Measurements from ENCODE around the gene TTC34.
A peak's percentile ranks its signal among the peaks of the same experiment; 100 is the strongest.

Gene TTC34

GRCh38 chr1:2610036-2610959 lies 191.2 kb downstream of the TTC34 start:
- no peak for TF ChIP-seq CTCF (IDR thresholded peaks at IDR 0.05)
- Histone ChIP-seq H3K4me1 (ENCODE audit: control insufficient read depth in 1 of 2, insufficient read depth in 1 of 2, low read depth in 1 of 2, low read length in 1 of 2) (no peaks in the 10 kb centered on the region), H3K27me3 (peaks cover 17% of the 10 kb centered on the region), H3K9me3 (no peaks in the 10 kb centered on the region), H3K36me3 (no peaks in the 10 kb centered on the region), H3K4me3 (ENCODE audit: low read depth in 1 of 2, low read length in 1 of 2) (peak overlapping the region in 1 of 2 experiments; percentile 25), H3K27ac (no peak overlapping the region)

- Histone ChIP-seq H3K4me3 (ENCODE audit: low read depth in 1 of 2, low read length in 1 of 2) (no peak overlapping the region), H3K27ac (no peak overlapping the region), H3K27me3 (peaks cover 17% of the 10 kb centered on the region), H3K9me3 (no peaks in the 10 kb centered on the region), H3K4me1 (ENCODE audit: control insufficient read depth in 1 of 2, insufficient read depth in 1 of 2, low read depth in 1 of 2, low read length in 1 of 2) (no peaks in the 10 kb centered on the region), H3K36me3 (no peaks in the 10 kb centered on the region)
- TF ChIP-seq CTCF (IDR thresholded peaks at IDR 0.05) = no peak
Measured at GRCh38 chr1:2609319-2610035, 192.0 kb downstream of the TTC34 start.

GRCh38 chr1:2607641-2608091 lies 193.8 kb downstream of the TTC34 start:
- no peak for TF ChIP-seq CTCF (IDR thresholded peaks at IDR 0.05)

GRCh38 chr1:2606881-2607621 lies 194.4 kb downstream of the TTC34 start:
- peaks cover 18% of the 10 kb centered on the region for H3K27me3 ChIP-seq
- no peak overlapping the region for H3K4me3 ChIP-seq (ENCODE audit: low read depth in 1 of 2, low read length in 1 of 2)
- TF ChIP-seq CTCF (IDR thresholded peaks at IDR 0.05) = no peak

More at GRCh38 chr1:2607641-2608091, 193.8 kb downstream of the TTC34 start:
- Histone ChIP-seq H3K4me1 (ENCODE audit: control insufficient read depth in 1 of 2, insufficient read depth in 1 of 2, low read depth in 1 of 2, low read length in 1 of 2) (no peaks in the 10 kb centered on the region), H3K36me3 (no peaks in the 10 kb centered on the region), H3K27ac (no peak overlapping the region), H3K9me3 (no peaks in the 10 kb centered on the region), H3K27me3 (peaks cover 17% of the 10 kb centered on the region), H3K4me3 (ENCODE audit: low read depth in 1 of 2, low read length in 1 of 2) (no peak overlapping the region)

GRCh38 chr1:2606396-2606880 lies 195.1 kb downstream of the TTC34 start:
- peaks cover 19% of the 10 kb centered on the region for H3K27me3 ChIP-seq
- H3K9me3 ChIP-seq = no peaks in the 10 kb centered on the region
- H3K4me1 ChIP-seq (ENCODE audit: control insufficient read depth in 1 of 2, insufficient read depth in 1 of 2, low read depth in 1 of 2, low read length in 1 of 2) = no peaks in the 10 kb centered on the region
- H3K36me3 ChIP-seq = no peaks in the 10 kb centered on the region
- no peak overlapping the region for H3K27ac ChIP-seq
- no peak for TF ChIP-seq CTCF (IDR thresholded peaks at IDR 0.05)
- no peak overlapping the region for H3K4me3 ChIP-seq (ENCODE audit: low read depth in 1 of 2, low read length in 1 of 2)

More at GRCh38 chr1:2606881-2607621, 194.4 kb downstream of the TTC34 start:
- no peak overlapping the region for H3K27ac ChIP-seq
- no peaks in the 10 kb centered on the region for H3K36me3 ChIP-seq
- H3K4me1 ChIP-seq (ENCODE audit: control insufficient read depth in 1 of 2, insufficient read depth in 1 of 2, low read depth in 1 of 2, low read length in 1 of 2) = no peaks in the 10 kb centered on the region
- no peaks in the 10 kb centered on the region for H3K9me3 ChIP-seq

Data from neutrophil (primary cell).